Thyroid gland (tissue), 4 donors: Measurements from ENCODE around the gene ODC1.

ENCODE experiments used
- CTCF ChIP-seq, 6 experiments: fragments of 200-600 bp in 3 of 6; fragments of 450-650 bp in 3 of 6; sonication (generic) in 3 of 6; IDR thresholded peaks; one replicate each; pipeline ENCODE4 v1.5.1; 2016 to 2019; ENCODE audit warnings: antibody characterized with exemption in 6 of 6, mild to moderate bottlenecking in 2 of 6, inconsistent platforms in 1 of 6, moderate library complexity in 1 of 6
- POLR2A ChIP-seq, 2 donors: fragments of 450-650 bp; IDR thresholded peaks; one replicate each; pipeline ENCODE4 v1.6.1; 2017; ENCODE audit warnings: antibody characterized with exemption in 2 of 2, mild to moderate bottlenecking in 2 of 2, moderate library complexity in 1 of 2

GRCh38 chr2:10436583-10437110 is 11.5 kb downstream of the ODC1 start:
- TF ChIP-seq POLR2A (IDR thresholded peaks at IDR 0.05), result no peak
- TF ChIP-seq CTCF (IDR thresholded peaks at IDR 0.05), result no peak
